SH-SY5Y (cell line): Measurements from ENCODE around the gene STAB2.

Experiments
- GATA2 ChIP-seq: IDR thresholded peaks from 2 replicates; pipeline ENCODE4 v1.6.1; 2011; ENCODE audit warnings: mild to moderate bottlenecking, low read depth, low read length
- GATA3 ChIP-seq: IDR thresholded peaks from 2 replicates; pipeline ENCODE4 v1.6.1; 2011; ENCODE audit warnings: low read depth, mild to moderate bottlenecking, low read length, moderate library complexity

- no peak for TF ChIP-seq GATA3
- no peak for TF ChIP-seq GATA2
Measured at GRCh38 chr12:103667125-103667524, 80.1 kb downstream of the STAB2 start.
